Thyroid gland (tissue), 4 donors: ENCODE data around the gene CEP295NL. TPM values are rescaled to one million over a fixed set of nuclear protein-coding genes. Genes with fewer than 3 reads are reported as not detected.
A peak's percentile ranks its signal among the peaks of the same experiment; 100 is the strongest.

Source experiments
- DNase-seq, 2 donors: peaks; one replicate each; pipeline ENCODE4 v3.0.0-alpha.2; 2019
- H3K27ac ChIP-seq, 3 donors: fragments of 200-600 bp; sonication (generic); 1 replicate in 2 of 3; 2 replicates in 1 of 3; pipeline ENCODE4 v1.5.1; 2016 to 2019; ENCODE audit warnings: mild to moderate bottlenecking in 1 of 3, moderate library complexity in 1 of 3
- H3K27me3 ChIP-seq: fragments of 200-600 bp; sonication (generic); one replicate; pipeline ENCODE4 v1.5.1; 2019
- H3K36me3 ChIP-seq, 2 donors: fragments of 200-600 bp; sonication (generic); one replicate each; pipeline ENCODE4 v1.5.1; 2016 to 2019
- H3K4me1 ChIP-seq, 2 donors: fragments of 200-600 bp; sonication (generic); one replicate each; pipeline ENCODE4 v1.5.1; 2017 to 2019
- H3K4me3 ChIP-seq, 3 donors: fragments of 200-600 bp; sonication (generic); replicated peaks in 1 of 3; 1 replicate in 2 of 3; 2 replicates in 1 of 3; pipeline ENCODE4 v1.5.1; 2016; ENCODE audit warnings: mild to moderate bottlenecking in 1 of 3
- H3K9me3 ChIP-seq: fragments of 200-600 bp; sonication (generic); one replicate; pipeline ENCODE4 v1.5.1; 2017
- CTCF ChIP-seq, 6 experiments: fragments of 200-600 bp in 3 of 6; fragments of 450-650 bp in 3 of 6; sonication (generic) in 3 of 6; IDR thresholded peaks; one replicate each; pipeline ENCODE4 v1.5.1; 2016 to 2019; ENCODE audit warnings: antibody characterized with exemption in 6 of 6, mild to moderate bottlenecking in 2 of 6, inconsistent platforms in 1 of 6, moderate library complexity in 1 of 6
- POLR2A ChIP-seq, 2 donors: fragments of 450-650 bp; IDR thresholded peaks; one replicate each; pipeline ENCODE4 v1.6.1; 2017; ENCODE audit warnings: antibody characterized with exemption in 2 of 2, mild to moderate bottlenecking in 2 of 2, moderate library complexity in 1 of 2
- WGBS, 2 donors: methylation state at CpG; one replicate each; pipeline ENCODE4 v1.1.5; 2017; 5-methylcytosine and 5-hydroxymethylcytosine counted together
- intact Hi-C: fragments of 100-400 bp; cut with DNase I; formaldehyde crosslinking; loops from one replicate; pipeline ENCODE4 v1.15.1; 2023
- total RNA-seq, 4 donors: library from RNA; depleted of rRNA; stranded (reverse); fragments of >200 nt; gene quantifications; one replicate each; pipeline ENCODE4 v1.2.3, GENCODE V29; 2016

Gene CEP295NL
- total RNA-seq, 4 donors from 2014 or later = 0.67 to 1.6 (median 1.4) TPM

- Histone ChIP-seq H3K4me3 (no peak overlapping the region), H3K36me3 (no peaks in the 10 kb centered on the region), H3K4me1 (peaks cover 1 to 27% of the 10 kb centered on the region in 2 donors), H3K27me3 (no peaks in the 10 kb centered on the region), H3K9me3 (no peaks in the 10 kb centered on the region), H3K27ac (no peak overlapping the region)
- DNase-seq = no peak
- TF ChIP-seq CTCF (IDR thresholded peaks at IDR 0.05) (no peak), POLR2A (IDR thresholded peaks at IDR 0.05) (no peak)
- intact Hi-C loops = no loop called here
- WGBS, 2 donors = 89 to 92% methylated on average over 8 of the region's 8 CpGs
Measured at GRCh38 chr17:78889531-78889930, 13.5 kb downstream of the CEP295NL start.

GRCh38 chr17:78888941-78889518 is 14.0 kb downstream of the CEP295NL start:
- TF ChIP-seq CTCF (IDR thresholded peaks at IDR 0.05) (no peak), POLR2A (IDR thresholded peaks at IDR 0.05) (no peak)
- intact Hi-C loops = no loop called here
- Histone ChIP-seq H3K27me3 (no peaks in the 10 kb centered on the region), H3K36me3 (no peaks in the 10 kb centered on the region), H3K4me3 (no peak overlapping the region), H3K4me1 (peaks cover 6 to 32% of the 10 kb centered on the region in 2 donors), H3K27ac (no peak overlapping the region), H3K9me3 (no peaks in the 10 kb centered on the region)
- WGBS, 2 donors = 84 to 89% methylated on average over 10 of the region's 10 CpGs
- DNase-seq = no peak

GRCh38 chr17:78886954-78887353 is 16.0 kb downstream of the CEP295NL start:
- no peak for DNase-seq
- H3K4me1 ChIP-seq = peaks cover 12 to 50% of the 10 kb centered on the region in 2 donors
- TF ChIP-seq CTCF (IDR thresholded peaks at IDR 0.05) = no peak
- intact Hi-C loops = no loop called here
- no peaks in the 10 kb centered on the region for H3K36me3 ChIP-seq
- H3K4me3 ChIP-seq = no peak overlapping the region
- WGBS, 2 donors = 91 to 92% methylated on average over 12 of the region's 12 CpGs
- H3K27ac ChIP-seq = no peak overlapping the region
- no peaks in the 10 kb centered on the region for H3K9me3 ChIP-seq
- no peaks in the 10 kb centered on the region for H3K27me3 ChIP-seq

- 60 to 97% methylated on average over 2 to 8 of the region's 8 CpGs for WGBS, 2 donors
- H3K27me3 ChIP-seq = no peaks in the 10 kb centered on the region
- intact Hi-C loops = no loop called here
- peaks cover 12 to 40% of the 10 kb centered on the region in 2 donors for H3K4me1 ChIP-seq
- H3K27ac ChIP-seq = no peak overlapping the region
- TF ChIP-seq CTCF (IDR thresholded peaks at IDR 0.05) (no peak), POLR2A (IDR thresholded peaks at IDR 0.05) (no peak)
- no peaks in the 10 kb centered on the region for H3K9me3 ChIP-seq
- no peaks in the 10 kb centered on the region for H3K36me3 ChIP-seq
- DNase-seq = no peak
- no peak overlapping the region for H3K4me3 ChIP-seq
Measured at GRCh38 chr17:78885956-78886355, 17.0 kb downstream of the CEP295NL start.

- no peak for DNase-seq
- WGBS, 2 donors = 95 to 99% methylated on average over 15 to 17 of the region's 24 CpGs
- Histone ChIP-seq H3K27me3 (no peaks in the 10 kb centered on the region), H3K36me3 (no peaks in the 10 kb centered on the region), H3K4me3 (no peak overlapping the region), H3K9me3 (no peaks in the 10 kb centered on the region), H3K4me1 (peaks cover 12 to 37% of the 10 kb centered on the region in 2 donors), H3K27ac (peak overlapping the region in 2 of 3 donors; percentile 48 to 67)
- TF ChIP-seq CTCF (IDR thresholded peaks at IDR 0.05) (no peak), POLR2A (IDR thresholded peaks at IDR 0.05) (no peak)
- intact Hi-C loops = no loop called here
Measured at GRCh38 chr17:78884876-78885667, 17.9 kb downstream of the CEP295NL start.
